HG02885 (cell line): ENCODE measurements around the gene DCAF8L1.
"Not testable (repeated sequence)": the region's sequence is repeated elsewhere in the genome, so short reads cannot be mapped to it uniquely, and the experiment has no call there.

ENCODE experiments used
- ATAC-seq: cut with Tn5 transposase; IDR thresholded peaks from one replicate; pipeline ENCODE4 v1.9.1; 2021; ENCODE audit warnings: mild to moderate bottlenecking; ENCODE audit not compliant: unreplicated experiment, poor library complexity

Gene DCAF8L1

DNA sequence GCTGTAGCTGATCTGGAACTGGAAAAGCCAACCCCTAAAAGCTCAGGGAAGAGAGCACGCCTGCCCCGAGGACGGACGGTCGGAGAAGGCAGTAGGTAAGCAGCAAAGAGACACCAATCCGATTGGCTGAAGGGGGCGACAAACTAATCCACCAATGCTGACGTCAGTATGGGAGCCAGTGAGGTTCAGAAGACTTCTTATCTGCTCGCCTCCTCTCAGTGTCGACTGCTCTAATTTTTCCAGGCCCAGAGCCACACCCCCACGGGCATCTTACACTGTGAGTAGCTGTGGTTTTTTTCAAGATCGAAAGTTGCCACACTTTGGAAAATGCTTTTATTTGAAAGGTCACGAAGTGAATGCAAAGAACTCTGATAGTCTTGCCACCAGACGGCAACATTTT is at the start of gene DCAF8L1:
TSS of gene DCAF8L1 (minus strand) at position 101 of the 400 bp plus-strand sequence. CDS start 115 bp downstream, outside the sequence.
- no peak for ATAC-seq

DNA sequence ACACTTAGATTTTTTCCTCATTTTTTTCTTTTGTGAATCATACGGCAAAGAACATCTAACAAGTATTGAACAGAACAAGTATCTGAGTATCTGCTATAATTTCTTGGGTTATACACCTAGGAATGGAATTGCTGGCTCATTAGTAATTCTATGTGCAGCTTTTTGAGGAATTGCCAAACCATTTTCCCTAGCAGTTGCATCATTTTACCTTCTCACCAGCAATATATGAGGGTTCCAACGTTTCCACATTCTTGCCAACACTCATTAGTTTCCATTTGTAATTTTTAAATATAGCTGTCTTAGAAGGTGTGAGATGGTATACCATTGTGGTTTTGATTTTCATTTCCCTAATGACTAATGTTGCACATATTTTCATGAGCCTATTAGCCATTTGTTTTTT is 41.1 kb upstream of the DCAF8L1 start:
- no peak for ATAC-seq

DNA sequence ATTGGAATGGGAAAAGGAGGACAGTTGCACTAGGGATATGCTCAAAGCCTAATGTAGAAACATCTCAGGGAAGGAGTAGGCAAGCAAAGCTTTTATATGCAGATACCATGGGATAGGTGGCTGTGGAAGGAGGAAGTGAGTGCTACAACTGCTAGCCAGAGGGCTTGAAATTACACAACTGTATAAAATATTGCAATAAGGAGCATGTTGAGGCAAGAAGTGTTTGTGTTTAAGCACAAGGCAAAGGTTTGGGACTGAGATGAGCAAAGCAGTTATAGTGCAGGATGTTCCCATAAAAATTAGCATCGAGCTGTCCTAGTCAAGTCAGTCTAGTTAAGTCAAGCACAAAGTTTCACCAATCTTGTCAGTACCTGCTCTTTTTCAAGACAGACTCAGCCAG is 35.6 kb upstream of the DCAF8L1 start:
- ATAC-seq = no peak

DNA sequence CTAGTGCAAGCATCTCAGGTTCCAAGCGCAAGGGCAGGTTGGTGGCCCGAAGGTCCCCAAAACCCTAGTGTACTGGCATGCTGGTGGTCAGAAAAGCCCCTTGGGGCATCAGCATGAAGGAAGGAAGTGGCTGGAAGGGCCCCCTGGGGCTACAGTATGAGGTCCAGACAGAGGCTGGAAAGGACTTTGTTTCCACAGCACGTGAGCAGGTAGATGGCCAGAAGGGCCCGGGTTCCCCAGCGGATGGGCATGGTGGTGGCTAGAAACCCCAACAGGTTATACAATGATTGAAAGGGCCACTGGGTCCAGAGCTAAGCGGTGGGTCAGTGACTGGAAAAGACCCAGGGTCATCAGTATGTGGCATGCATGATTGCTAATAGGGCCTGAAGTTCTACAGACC is 34.7 kb upstream of the DCAF8L1 start:
- no peak for ATAC-seq

DNA sequence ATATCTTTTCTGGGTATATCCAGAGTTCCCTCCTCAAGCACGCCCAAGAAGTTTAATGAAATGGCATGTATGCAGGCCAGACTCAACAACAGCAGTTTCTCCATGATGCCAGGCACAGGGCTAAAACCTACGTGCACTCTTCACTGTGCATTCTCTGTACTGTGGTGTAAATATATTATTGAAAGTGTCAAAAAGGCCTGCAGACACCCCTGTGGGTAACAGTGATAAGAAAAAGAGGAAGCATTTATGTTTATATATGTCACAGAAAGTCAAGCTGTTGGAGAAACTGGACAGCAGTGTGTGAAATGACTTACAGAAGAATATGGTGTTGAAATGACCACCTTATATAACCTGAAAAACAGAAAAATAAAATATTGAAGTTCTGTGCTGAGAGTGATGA is 29.6 kb upstream of the DCAF8L1 start:
- no peak for ATAC-seq

DNA sequence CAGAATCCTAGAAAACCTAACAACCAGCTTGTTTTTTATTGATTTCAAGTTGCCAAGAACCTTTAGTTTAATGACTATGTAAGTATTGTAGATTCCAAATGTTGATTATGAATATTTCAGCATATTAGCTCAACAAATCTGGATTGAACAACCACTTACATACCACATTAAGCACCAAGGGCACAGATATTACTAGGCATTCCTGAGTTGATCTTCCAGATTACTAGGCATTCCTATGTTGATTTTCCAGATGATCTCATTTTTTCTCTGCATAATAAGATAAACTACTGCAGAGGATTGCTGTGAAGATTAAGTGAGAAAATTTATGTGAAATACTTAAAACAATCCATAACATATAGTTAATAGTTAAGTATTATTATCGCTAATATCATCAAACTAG is 17.4 kb upstream of the DCAF8L1 start:
- no peak for ATAC-seq

DNA sequence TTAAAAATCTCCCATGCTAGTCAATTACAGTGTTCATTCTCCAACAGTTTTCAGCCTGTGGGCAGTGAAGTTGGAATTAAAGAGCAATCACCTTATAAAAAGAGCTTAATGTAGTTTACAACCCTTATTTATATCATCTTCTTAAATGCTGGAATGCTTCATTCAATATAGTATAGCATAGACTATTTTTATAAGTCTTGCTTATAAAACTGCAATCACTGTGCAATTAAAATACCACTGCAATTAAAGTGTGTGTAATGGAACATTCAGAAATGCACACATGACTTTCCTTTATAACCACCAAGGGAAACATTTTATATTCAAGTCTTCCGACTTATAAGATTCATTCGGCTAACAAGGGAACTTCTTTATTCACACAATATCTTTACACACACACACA is 16.4 kb upstream of the DCAF8L1 start:
- ATAC-seq = no peak

DNA sequence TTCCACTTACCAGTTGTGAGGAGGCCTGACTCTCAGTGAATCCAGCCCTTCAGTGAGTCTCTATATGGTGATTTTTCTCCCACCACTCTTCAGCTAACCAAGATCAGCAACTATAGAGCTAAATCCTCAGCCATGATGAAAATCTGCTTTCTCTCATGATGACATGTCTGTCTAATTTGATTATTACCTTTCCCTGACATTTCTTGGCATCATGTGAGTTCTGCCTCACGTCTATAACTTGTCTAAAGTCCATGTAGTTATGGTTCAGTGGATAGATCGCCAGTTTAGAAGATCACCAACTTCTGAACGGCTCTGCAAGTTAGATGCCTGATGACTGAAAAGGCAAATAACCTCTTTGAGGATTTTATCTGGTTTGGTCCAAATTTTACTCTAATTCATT is 14.9 kb upstream of the DCAF8L1 start:
- no peak for ATAC-seq

DNA sequence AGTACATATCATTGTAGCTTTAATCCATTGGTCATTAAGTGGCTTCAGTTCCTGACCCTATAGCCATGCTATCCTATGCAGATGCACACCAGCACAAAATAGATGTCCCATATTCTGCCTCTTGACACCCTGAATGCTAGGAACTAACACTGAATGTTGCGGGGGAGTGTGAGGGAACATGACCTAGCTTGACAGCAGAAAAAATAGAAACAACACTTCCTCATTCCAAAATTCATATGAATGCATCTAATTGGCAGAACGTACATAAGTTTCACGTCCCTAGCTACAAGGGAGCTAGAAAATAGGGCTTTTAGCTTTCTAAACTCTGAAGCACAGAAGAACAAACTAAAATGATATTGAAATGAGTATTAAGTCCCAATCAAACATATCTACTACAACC is 14.4 kb upstream of the DCAF8L1 start:
- no peak for ATAC-seq

DNA sequence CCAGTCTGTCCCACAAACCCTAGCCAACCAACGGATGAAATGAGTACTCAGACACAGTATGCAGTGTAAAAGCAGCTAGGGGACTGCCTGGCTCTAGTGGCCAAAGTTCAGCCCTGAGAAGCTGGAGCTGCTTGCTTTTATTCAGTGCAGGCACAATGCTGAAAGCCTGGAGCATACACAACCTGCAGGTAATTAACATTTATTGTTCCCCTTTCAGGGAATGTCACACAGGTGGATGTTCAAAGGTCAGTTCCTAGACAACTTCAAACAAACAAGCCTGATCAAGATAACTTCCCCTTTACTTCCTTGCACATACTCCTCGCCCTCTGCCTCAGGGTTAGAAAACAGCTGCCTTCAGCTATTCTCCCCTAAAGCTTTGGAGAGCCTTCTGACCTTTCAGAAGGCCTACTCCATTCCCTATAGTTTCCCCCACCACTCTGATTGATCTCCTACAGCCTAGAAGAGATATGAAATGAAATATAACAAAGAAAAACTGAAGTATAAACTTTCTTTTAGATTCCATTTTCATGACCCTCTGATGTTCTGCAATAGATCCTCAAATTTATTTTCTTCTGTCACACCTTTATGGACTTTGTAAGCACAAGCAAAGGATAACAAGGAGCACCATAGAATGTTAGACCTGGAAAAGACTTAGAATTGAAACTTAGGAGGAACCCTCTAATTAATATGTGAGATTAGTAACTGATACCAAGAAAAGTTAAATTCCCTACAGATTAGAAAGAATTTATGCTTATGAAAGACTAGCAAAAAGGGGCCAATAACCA is 6.8 kb upstream of the DCAF8L1 start:
- no peak for ATAC-seq

DNA sequence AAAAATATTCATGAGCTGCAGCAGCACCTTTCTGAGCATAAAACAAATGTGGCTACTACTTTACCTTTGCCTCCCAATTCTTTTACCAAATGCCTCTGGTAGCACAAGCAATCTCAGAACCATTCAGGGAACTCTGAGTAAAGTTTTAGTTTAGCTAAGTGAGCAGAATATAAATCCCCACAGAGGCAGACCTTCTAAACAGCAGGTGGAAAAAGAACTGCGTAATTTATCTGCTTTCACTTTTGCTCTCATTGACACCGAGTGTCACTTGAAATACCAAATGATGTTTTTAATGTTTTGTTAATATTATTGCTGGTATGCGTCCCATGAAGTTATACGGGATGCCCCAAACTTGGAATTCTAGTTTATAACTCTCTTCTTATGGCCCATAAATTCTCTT is 4.3 kb downstream of the DCAF8L1 start:
- ATAC-seq = not testable (repeated sequence)

DNA sequence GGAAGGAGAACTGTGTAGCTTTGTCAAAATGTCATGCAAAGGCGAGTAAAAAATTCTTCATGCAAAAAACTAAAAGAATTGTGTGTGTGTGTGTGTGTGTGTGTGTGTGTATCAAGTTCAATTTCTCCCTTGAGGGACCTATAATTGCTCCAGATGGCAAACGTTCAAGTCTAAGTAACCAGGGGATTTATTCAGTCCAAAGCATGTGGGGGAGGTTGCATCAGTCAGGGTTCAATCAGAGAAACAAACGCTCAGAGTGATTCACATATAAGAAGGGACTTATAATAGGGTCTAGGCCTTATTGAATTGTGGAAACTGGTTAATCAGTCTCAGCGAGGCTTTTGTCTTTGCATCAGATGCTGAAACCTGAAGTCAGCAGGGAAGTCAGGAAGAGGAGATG is 5.0 kb downstream of the DCAF8L1 start:
- no peak for ATAC-seq

DNA sequence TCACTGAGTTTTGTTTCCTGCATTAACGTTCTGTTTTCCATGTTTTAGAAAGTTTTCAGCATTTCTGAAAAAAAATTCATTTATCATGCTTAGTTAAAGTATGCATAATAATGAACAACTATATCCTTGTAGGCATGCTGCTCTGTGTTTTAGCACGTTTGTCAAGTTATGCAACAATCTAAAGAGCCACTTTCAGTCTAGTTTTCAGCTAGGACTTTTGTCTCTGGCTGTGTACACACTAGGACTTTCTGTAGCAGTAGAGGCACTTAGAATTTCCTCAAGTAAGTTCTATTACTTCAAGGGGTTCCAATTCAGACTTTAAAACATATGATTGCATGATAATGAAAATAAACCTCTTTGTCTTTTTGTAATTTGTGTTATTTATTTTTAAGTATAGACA is 12.4 kb downstream of the DCAF8L1 start:
- no peak for ATAC-seq

DNA sequence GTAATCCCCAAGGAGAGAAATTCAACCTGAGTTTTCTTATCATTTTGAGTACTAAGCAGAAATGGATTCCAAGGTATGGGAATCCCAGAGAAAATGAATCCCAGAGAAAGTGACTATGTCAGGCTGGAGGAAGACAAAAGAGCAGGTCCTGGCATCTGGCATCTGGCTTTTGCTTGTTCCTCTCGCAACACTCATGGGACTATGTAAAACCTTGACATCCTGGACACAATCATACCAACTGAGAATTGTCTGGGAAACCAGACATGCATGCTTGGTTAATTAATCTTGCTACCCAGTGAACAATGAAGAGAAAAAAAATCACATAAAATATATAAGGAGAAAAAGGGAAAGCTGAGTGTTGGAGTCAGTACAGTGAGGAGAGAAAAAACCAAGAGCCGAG is 12.9 kb downstream of the DCAF8L1 start:
- ATAC-seq = no peak

DNA sequence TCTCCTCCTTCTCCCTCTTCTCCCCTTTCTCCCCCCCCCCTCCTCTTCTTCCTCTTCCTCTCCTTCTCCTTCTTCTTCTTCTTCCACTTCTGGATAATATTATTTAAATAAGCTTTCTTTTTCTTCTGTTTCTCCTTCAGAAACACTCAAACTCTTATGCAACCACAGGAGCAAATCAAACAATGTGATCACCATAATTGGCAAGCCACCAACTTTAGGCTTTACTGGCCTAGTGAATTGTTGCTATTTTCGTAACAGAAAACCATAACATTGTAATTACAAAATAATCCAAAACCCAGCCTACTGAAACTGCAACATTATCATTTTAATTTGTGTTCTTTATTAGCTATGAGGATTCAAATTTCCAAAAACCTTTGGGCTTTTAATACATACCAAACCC is 14.3 kb downstream of the DCAF8L1 start:
- ATAC-seq = no peak

DNA sequence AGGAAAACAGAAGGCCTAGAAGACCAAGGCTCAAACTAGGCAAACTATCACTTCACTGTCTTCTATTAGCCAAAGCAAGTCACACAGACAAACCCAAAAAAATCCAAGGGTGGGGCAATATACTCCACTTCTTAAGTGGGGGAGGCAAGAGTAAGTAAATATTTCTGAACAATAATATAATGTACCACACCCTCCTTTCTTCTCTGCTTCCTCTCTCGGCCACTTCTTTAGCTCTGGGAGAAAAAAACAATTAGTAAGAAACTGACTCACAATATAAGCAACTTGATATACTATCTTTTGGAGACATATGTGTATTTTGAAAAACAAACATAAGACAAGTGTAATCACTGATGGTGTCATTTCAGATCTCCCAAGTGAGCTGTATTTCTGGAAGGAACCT is 14.8 kb downstream of the DCAF8L1 start:
- no peak for ATAC-seq

DNA sequence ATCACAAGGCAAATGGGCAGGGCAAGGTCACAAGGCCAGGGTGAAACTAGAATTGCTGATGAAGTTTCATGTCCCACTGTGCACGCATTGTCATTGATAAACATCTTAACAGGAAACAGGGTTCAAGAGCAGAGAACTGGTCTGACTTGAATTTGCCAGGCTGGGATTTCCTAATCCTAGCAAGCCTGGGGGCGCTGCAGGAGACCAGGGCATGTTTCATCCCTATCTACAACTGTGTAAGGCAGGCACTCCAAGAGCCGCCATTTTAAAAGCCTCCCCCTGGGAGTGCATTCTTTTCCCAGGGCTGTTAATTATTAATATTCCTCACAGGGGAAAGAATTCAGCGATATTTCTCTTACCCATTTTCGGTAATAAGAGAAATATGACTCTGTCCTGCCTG is 15.9 kb downstream of the DCAF8L1 start:
- not testable (repeated sequence) for ATAC-seq

DNA sequence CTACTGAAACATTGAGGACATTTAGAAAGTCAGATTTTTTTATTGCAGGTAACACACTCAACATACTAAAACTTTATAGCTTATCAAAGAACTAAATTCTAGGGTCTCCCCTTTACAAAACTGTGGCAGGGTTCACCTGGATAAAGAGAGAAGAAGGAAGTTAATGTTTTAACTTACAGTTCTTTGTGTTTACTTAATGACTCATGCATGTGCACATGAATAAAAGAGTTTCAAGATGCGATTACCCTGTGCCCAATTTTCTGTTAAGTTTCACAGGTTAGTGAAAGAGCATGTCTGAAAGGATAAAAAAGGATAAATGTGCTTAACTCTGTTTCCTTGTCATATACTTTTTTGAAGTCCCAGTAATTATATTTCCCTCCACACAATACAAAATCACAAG is 16.8 kb downstream of the DCAF8L1 start:
- no peak for ATAC-seq

DNA sequence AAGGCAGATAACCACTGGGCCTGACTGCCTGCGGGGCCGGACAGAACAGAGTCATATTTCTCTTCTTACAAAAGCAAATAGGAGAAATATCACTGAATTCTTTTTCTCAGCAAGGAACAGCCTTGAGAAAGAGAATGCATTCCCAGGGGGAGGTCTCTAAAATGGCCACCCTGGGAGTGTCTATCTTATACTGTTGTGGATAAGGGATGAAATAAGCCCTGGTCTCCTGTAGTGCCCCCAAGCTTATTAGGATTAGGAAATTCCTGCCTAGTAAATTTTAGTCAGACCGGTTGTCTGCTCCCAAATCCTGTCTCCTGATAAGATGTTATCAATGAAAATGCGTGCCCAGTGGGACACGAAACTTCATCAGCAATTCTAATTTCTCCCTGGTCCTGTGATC is 20.8 kb downstream of the DCAF8L1 start:
- not testable (repeated sequence) for ATAC-seq

DNA sequence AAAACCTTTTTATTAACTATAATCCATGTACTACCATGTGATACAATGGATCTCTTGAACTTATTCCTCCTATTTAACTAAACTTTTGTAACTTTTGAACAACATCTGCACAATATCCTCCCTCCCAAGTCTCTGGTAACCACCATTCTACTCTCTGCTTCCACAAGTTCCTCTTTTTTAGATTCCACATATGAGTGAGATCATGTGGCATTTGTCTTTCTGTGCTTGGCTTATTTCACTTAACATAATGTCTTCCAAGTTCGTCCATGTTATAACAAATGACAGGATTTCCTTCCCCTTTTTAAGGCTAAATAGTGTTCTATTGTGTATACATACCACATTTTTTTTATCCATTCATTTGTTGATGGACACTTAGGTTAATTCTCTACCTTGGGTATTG is 28.1 kb downstream of the DCAF8L1 start:
- no peak for ATAC-seq

DNA sequence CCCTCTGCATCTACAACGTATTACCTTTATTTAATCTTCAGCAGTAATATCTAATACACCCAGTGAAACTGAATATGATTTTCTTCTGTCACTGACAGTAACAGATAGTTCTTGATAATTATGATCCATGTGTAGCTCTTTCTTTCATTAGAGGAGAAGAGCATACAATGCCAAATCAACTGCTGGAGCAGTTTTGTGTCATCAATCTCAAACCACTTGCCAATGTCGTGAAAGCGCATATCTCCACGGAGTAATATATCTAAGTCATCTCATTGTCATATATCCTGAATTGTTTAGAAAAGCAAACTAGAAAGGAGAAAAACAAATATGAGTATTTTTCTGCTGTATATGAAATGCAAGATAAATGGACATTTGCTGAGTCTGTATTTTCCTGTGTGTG is 47.9 kb downstream of the DCAF8L1 start:
- ATAC-seq = no peak
